GM23248 (cell line): ENCODE results near the gene RPS17. TPM values are rescaled to one million over a fixed set of nuclear protein-coding genes. Genes with fewer than 3 reads are reported as not detected.

Source experiments
- DNase-seq: peaks from one replicate; pipeline ENCODE4 v3.0.0-alpha.2; 2015
- H2AFZ ChIP-seq: fragments of 200-600 bp; sonication (generic); 2 replicates; pipeline ENCODE4 v1.6.1; 2016; ENCODE audit warnings: antibody characterized with exemption
- H3F3A ChIP-seq: fragments of 200-600 bp; sonication (generic); 2 replicates; pipeline ENCODE4 v1.6.1; 2016; ENCODE audit warnings: mild to moderate bottlenecking, antibody characterized with exemption, mixed run types; ENCODE audit not compliant: insufficient read depth
- H3K27ac ChIP-seq: fragments of 200-600 bp; sonication (generic); 2 replicates; pipeline ENCODE4 v1.5.1; 2016; ENCODE audit warnings: mild to moderate bottlenecking
- H3K27me3 ChIP-seq: fragments of 200-600 bp; sonication (generic); replicated peaks from 2 replicates; pipeline ENCODE4 v1.6.1; 2016; ENCODE audit warnings: mild to moderate bottlenecking; ENCODE audit not compliant: insufficient read depth
- H3K36me3 ChIP-seq: fragments of 200-600 bp; sonication (generic); 2 replicates; pipeline ENCODE4 v1.6.1; 2016; ENCODE audit warnings: low read depth, mild to moderate bottlenecking
- H3K4me1 ChIP-seq: fragments of 200-600 bp; sonication (generic); 2 replicates; pipeline ENCODE4 v1.6.1; 2016; ENCODE audit warnings: mild to moderate bottlenecking; ENCODE audit not compliant: insufficient read depth
- H3K4me2 ChIP-seq: fragments of 200-600 bp; sonication (generic); one replicate; pipeline ENCODE4 v1.6.1; 2016; ENCODE audit warnings: mild to moderate bottlenecking; ENCODE audit not compliant: unreplicated experiment
- H3K4me3 ChIP-seq: fragments of 200-600 bp; sonication (generic); 2 replicates; pipeline ENCODE4 v1.5.1; 2016; ENCODE audit warnings: mild to moderate bottlenecking
- H3K79me2 ChIP-seq: fragments of 200-600 bp; sonication (generic); 2 replicates; pipeline ENCODE4 v1.6.1; 2016; ENCODE audit warnings: mild to moderate bottlenecking; ENCODE audit not compliant: insufficient read depth
- H3K9ac ChIP-seq: fragments of 200-600 bp; sonication (generic); 2 replicates; pipeline ENCODE4 v1.6.1; 2016; ENCODE audit warnings: mild to moderate bottlenecking
- H3K9me2 ChIP-seq: fragments of 200-600 bp; sonication (generic); 2 replicates; pipeline ENCODE4 v1.6.1; 2016; ENCODE audit warnings: mixed run types, mild to moderate bottlenecking, moderate library complexity; ENCODE audit not compliant: insufficient read depth
- H3K9me3 ChIP-seq: fragments of 200-600 bp; sonication (generic); one replicate; pipeline ENCODE4 v1.6.1; 2017; ENCODE audit warnings: low read depth
- H4K20me1 ChIP-seq: fragments of 200-600 bp; sonication (generic); 2 replicates; pipeline ENCODE4 v1.6.0; 2016; ENCODE audit not compliant: insufficient read depth
- EZH2 ChIP-seq: fragments of 200-600 bp; sonication (generic); IDR thresholded peaks from 2 replicates; pipeline ENCODE4 v1.6.1; 2018; ENCODE audit warnings: antibody characterized with exemption, mild to moderate bottlenecking; ENCODE audit not compliant: insufficient read depth, poor library complexity, severe bottlenecking
- EZH2phosphoT487 ChIP-seq: fragments of 200-600 bp; sonication (generic); IDR thresholded peaks from 2 replicates; pipeline ENCODE4 v1.6.1; 2018; ENCODE audit warnings: antibody characterized with exemption, moderate library complexity, mild to moderate bottlenecking, low read depth; ENCODE audit not compliant: insufficient read depth
- WGBS, 2 experiments: methylation state at CpG; one replicate each; pipeline ENCODE4 v1.1.6; 2015 to 2017; ENCODE audit warnings: low lambda C conversion rate in 2 of 2, low coverage in 1 of 2; ENCODE audit errors: missing lambda C conversion rate in 2 of 2; 5-methylcytosine and 5-hydroxymethylcytosine counted together
- in situ Hi-C: fragments of 300-500 bp; cut with MboI; formaldehyde crosslinking; loops from 2 replicates; pipeline ENCODE4 v1.15.0; 2020
- polyA plus RNA-seq: library from polyadenylated mRNA; unstranded; fragments of >200 nt; fragmentation: Nextera tagmentation; extraction: Ambion mirVana; gene quantifications from 2 replicates; pipeline ENCODE4 v1.2.1, GENCODE V29; 2016
- total RNA-seq: library from RNA; depleted of rRNA; stranded (reverse); fragments of >200 nt; shearing (Covaris generic); gene quantifications from 2 replicates; pipeline ENCODE4 v1.2.3, GENCODE V29; 2014

The RPS17 gene
- total and polyA plus RNA-seq, 2 experiments from 2014 or later: 553 to 1,721 TPM

- H3K9ac ChIP-seq: no peak overlapping the region; the same call in 1 of the 2 replicates
- no peaks in the 10 kb centered on the region for H3K9me2 ChIP-seq
- TF ChIP-seq EZH2phosphoT487: no peak
- TF ChIP-seq EZH2: no peak
- 58 to 81% methylated on average over 1 of the region's 1 CpG for WGBS, 2 experiments
- H3K36me3 ChIP-seq: no peaks in the 10 kb centered on the region
- no peaks in the 10 kb centered on the region for H4K20me1 ChIP-seq
- H3F3A ChIP-seq: peaks cover 10% of the 10 kb centered on the region
- no peaks in the 10 kb centered on the region for H3K79me2 ChIP-seq
- no peak overlapping the region for H2AFZ ChIP-seq
- H3K27ac ChIP-seq: peak overlapping the region; percentile 54
- H3K4me2 ChIP-seq: no peak overlapping the region
- DNase-seq: peak; percentile 54
- no peaks in the 10 kb centered on the region for H3K9me3 ChIP-seq
- peaks cover 26% of the 10 kb centered on the region for H3K4me1 ChIP-seq
- no peaks in the 10 kb centered on the region for H3K27me3 ChIP-seq
- in situ Hi-C loops: no loop called here
- no peak overlapping the region for H3K4me3 ChIP-seq
Observed at GRCh38 chr15:82566690-82567089, 26.4 kb upstream of the RPS17 start.

- Histone ChIP-seq H3K4me3 (no peak overlapping the region), H3K27ac (no peak overlapping the region), H4K20me1 (no peaks in the 10 kb centered on the region), H3F3A (peaks cover 19% of the 10 kb centered on the region), H3K4me2 (no peak overlapping the region), H3K27me3 (no peaks in the 10 kb centered on the region), H3K4me1 (peaks cover 19% of the 10 kb centered on the region), H3K79me2 (no peaks in the 10 kb centered on the region), H3K9me3 (no peaks in the 10 kb centered on the region), H2AFZ (no peak overlapping the region), H3K9me2 (no peaks in the 10 kb centered on the region), H3K36me3 (no peaks in the 10 kb centered on the region), H3K9ac (no peak overlapping the region)
- in situ Hi-C loops: no loop called here
- TF ChIP-seq EZH2: no peak
- no peak for TF ChIP-seq EZH2phosphoT487
- 7 to 13% methylated on average over 1 of the region's 1 CpG for WGBS, 2 experiments
- DNase-seq: no peak
Observed at GRCh38 chr15:82558502-82558901, 18.2 kb upstream of the RPS17 start.

- peaks cover 23% of the 10 kb centered on the region for H3K4me1 ChIP-seq
- H3F3A ChIP-seq: peaks cover 22% of the 10 kb centered on the region
- no peaks in the 10 kb centered on the region for H4K20me1 ChIP-seq
- no peaks in the 10 kb centered on the region for H3K79me2 ChIP-seq
- no peak overlapping the region for H3K27ac ChIP-seq
- H3K9ac ChIP-seq: no peak overlapping the region
- H2AFZ ChIP-seq: no peak overlapping the region
- no peaks in the 10 kb centered on the region for H3K27me3 ChIP-seq
- in situ Hi-C loops: no loop called here
- TF ChIP-seq EZH2phosphoT487 (no peak), EZH2 (no peak)
- H3K9me3 ChIP-seq: no peaks in the 10 kb centered on the region
- no peaks in the 10 kb centered on the region for H3K36me3 ChIP-seq
- H3K4me3 ChIP-seq: no peak overlapping the region
- DNase-seq: no peak
- H3K9me2 ChIP-seq: no peaks in the 10 kb centered on the region
- 90 to 95% methylated on average over 7 of the region's 7 CpGs for WGBS, 2 experiments
- no peak overlapping the region for H3K4me2 ChIP-seq
Observed at GRCh38 chr15:82556315-82557035, 16.2 kb upstream of the RPS17 start.

- peak; percentile 64 for DNase-seq
- Histone ChIP-seq H3K9me2 (no peaks in the 10 kb centered on the region), H3K4me3 (0 out of 2 replicates have a peak overlapping the region, but pooled peaks have one; percentile 6), H3K79me2 (no peaks in the 10 kb centered on the region), H3K27ac (peak overlapping the region; percentile 82), H3K4me2 (peak overlapping the region; percentile 53), H3K36me3 (no peaks in the 10 kb centered on the region), H3F3A (peaks cover 22% of the 10 kb centered on the region), H3K9ac (peak overlapping the region; percentile 26; the same call in 1 of the 2 replicates), H4K20me1 (no peaks in the 10 kb centered on the region), H2AFZ (0 out of 2 replicates have a peak overlapping the region, but pooled peaks have one; percentile 14), H3K27me3 (no peaks in the 10 kb centered on the region), H3K9me3 (no peaks in the 10 kb centered on the region), H3K4me1 (peaks cover 27% of the 10 kb centered on the region)
- TF ChIP-seq EZH2 (no peak), EZH2phosphoT487 (no peak)
- in situ Hi-C loops: no loop called here
- WGBS, 2 experiments: 57 to 74% methylated on average over 2 of the region's 2 CpGs
Observed at GRCh38 chr15:82554849-82555248, 14.6 kb upstream of the RPS17 start.

- Histone ChIP-seq H3K36me3 (no peaks in the 10 kb centered on the region), H2AFZ (0 out of 2 replicates have a peak overlapping the region, but pooled peaks have one; percentile 14), H3K9me3 (no peaks in the 10 kb centered on the region), H3K27me3 (no peaks in the 10 kb centered on the region), H3K79me2 (no peaks in the 10 kb centered on the region), H3K9ac (peak overlapping the region; percentile 26; the same call in 1 of the 2 replicates), H3K27ac (peak overlapping the region; percentile 82), H4K20me1 (no peaks in the 10 kb centered on the region), H3F3A (peaks cover 22% of the 10 kb centered on the region), H3K4me3 (0 out of 2 replicates have a peak overlapping the region, but pooled peaks have one; percentile 6), H3K4me1 (peaks cover 27% of the 10 kb centered on the region), H3K9me2 (no peaks in the 10 kb centered on the region), H3K4me2 (peak overlapping the region; percentile 53)
- peak; percentile 88 for DNase-seq
- in situ Hi-C loops: no loop called here
- 17 to 21% methylated on average over 1 of the region's 1 CpG for WGBS, 2 experiments
- TF ChIP-seq EZH2 (no peak), EZH2phosphoT487 (no peak)
Observed at GRCh38 chr15:82554351-82554750, 14.1 kb upstream of the RPS17 start.
